ENCODE measurements around the gene ANKRD13B. TPM values are rescaled to one million over a fixed set of nuclear protein-coding genes. Genes with fewer than 3 reads are reported as not detected.

The ANKRD13B gene
- total and polyA plus RNA-seq, 2 donors (not counting 1 experiment from before 2014, with no cell fraction given), result 1.6 to 2.8 TPM

- intact Hi-C loops (cut with micrococcal nuclease), result no loop called here
- peaks cover 68% of the 10 kb centered on the region for H3K79me2 ChIP-seq (ENCODE audit: control insufficient read depth, insufficient read depth, low read length)
- H3K4me2 ChIP-seq (replicated peaks; ENCODE audit: low read depth, low read length, poor library complexity, severe bottlenecking), result no peak overlapping the region
- H3K9ac ChIP-seq (ENCODE audit: low read length), result no peak overlapping the region
- 97% methylated on average over 11 of the region's 13 CpGs for WGBS (ENCODE audit: insufficient coverage)
- H3K4me3 ChIP-seq (ENCODE audit: control extremely low read depth in 1 of 5, extremely low read depth in 1 of 5, insufficient read depth in 1 of 5, low read depth in 2 of 5, low read length in 4 of 5), result no peak overlapping the region
- DNase-seq (peak; percentile 4), ATAC-seq (ENCODE audit: low read depth) (no peak)
- H3K9me3 ChIP-seq (ENCODE audit: control extremely low read depth in 1 of 3, control insufficient read depth in 2 of 3, insufficient read depth in 1 of 3, low read length in 2 of 3), result no peaks in the 10 kb centered on the region
- Mint-ChIP-seq H3K9me3 (ENCODE audit: insufficient read depth) (no peaks in the 10 kb centered on the region), H3K27ac (no peak overlapping the region), H3K27me3 (no peaks in the 10 kb centered on the region), H3K4me1 (peaks cover 45% of the 10 kb centered on the region), H3K4me3 (no peak overlapping the region)
- peaks cover 0 to 38% of the 10 kb centered on the region in 2 experiments for H3K36me3 ChIP-seq (replicated peaks in 1 of 2; ENCODE audit: control extremely low read depth in 1 of 2, control insufficient read depth in 1 of 2, extremely low read depth in 1 of 2, insufficient read depth in 2 of 2, low read length in 1 of 2)
- POLR2A ChIA-PET, result no interaction called here
- no peak for TF ChIP-seq EZH2 (IDR thresholded peaks at IDR 0.05; ENCODE audit: borderline replicate concordance, insufficient read depth, low read depth, low read length, poor library complexity, severe bottlenecking)
- TF ChIP-seq, protein P1, sequence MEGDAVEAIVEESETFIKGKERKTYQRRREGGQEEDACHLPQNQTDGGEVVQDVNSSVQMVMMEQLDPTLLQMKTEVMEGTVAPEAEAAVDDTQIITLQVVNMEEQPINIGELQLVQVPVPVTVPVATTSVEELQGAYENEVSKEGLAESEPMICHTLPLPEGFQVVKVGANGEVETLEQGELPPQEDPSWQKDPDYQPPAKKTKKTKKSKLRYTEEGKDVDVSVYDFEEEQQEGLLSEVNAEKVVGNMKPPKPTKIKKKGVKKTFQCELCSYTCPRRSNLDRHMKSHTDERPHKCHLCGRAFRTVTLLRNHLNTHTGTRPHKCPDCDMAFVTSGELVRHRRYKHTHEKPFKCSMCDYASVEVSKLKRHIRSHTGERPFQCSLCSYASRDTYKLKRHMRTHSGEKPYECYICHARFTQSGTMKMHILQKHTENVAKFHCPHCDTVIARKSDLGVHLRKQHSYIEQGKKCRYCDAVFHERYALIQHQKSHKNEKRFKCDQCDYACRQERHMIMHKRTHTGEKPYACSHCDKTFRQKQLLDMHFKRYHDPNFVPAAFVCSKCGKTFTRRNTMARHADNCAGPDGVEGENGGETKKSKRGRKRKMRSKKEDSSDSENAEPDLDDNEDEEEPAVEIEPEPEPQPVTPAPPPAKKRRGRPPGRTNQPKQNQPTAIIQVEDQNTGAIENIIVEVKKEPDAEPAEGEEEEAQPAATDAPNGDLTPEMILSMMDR (IDR thresholded peaks at IDR 0.05), result no peak
- CTCF ChIA-PET, result interaction anchor here (1.8 to 24.3 kb wide), 2 partner anchors 10 to 29 kb away, joined by 10 to 336 read pairs; partner anchors contain the start of gene ANKRD13B
- H3K4me1 ChIP-seq (ENCODE audit: control insufficient read depth in 2 of 2, insufficient read depth in 2 of 2, low read length in 2 of 2), result peaks cover 28 to 35% of the 10 kb centered on the region in 2 donors
- no peak overlapping the region for H2AFZ ChIP-seq (ENCODE audit: insufficient read depth, low read depth, low read length, poor library complexity, severe bottlenecking)
- H3K27ac ChIP-seq (ENCODE audit: low read length in 2 of 2), result no peak overlapping the region
- H3K27me3 ChIP-seq (replicated peaks in 1 of 4; ENCODE audit: control extremely low read depth in 1 of 4, control insufficient read depth in 3 of 4, insufficient read depth in 4 of 4, low read length in 3 of 4), result no peaks in the 10 kb centered on the region
- H4K20me1 ChIP-seq (ENCODE audit: control insufficient read depth, insufficient read depth, low read length, poor library complexity, severe bottlenecking), result peaks cover 47% of the 10 kb centered on the region
These were observed 10.2 kb upstream of the ANKRD13B start for GRCh38 chr17:29582772-29583171.

GRCh38 chr17:29583324-29584248 lies 9.3 kb upstream of the ANKRD13B start:
- WGBS (ENCODE audit: insufficient coverage), result 73% methylated on average over 16 of the region's 16 CpGs
- H3K27ac Mint-ChIP-seq, result peak overlapping the region; percentile 71
- H3K4me1 Mint-ChIP-seq, result peaks cover 51% of the 10 kb centered on the region
- Histone ChIP-seq H3K79me2 (ENCODE audit: control insufficient read depth, insufficient read depth, low read length) (peaks cover 74% of the 10 kb centered on the region), H3K4me1 (ENCODE audit: control insufficient read depth in 2 of 2, insufficient read depth in 2 of 2, low read length in 2 of 2) (peaks cover 35 to 43% of the 10 kb centered on the region in 2 donors), H3K27me3 (replicated peaks in 1 of 4; ENCODE audit: control extremely low read depth in 1 of 4, control insufficient read depth in 3 of 4, insufficient read depth in 4 of 4, low read length in 3 of 4) (no peaks in the 10 kb centered on the region), H3K36me3 (replicated peaks in 1 of 2; ENCODE audit: control extremely low read depth in 1 of 2, control insufficient read depth in 1 of 2, extremely low read depth in 1 of 2, insufficient read depth in 2 of 2, low read length in 1 of 2) (peaks cover 0 to 31% of the 10 kb centered on the region in 2 experiments), H3K27ac (ENCODE audit: low read length in 2 of 2) (no peak overlapping the region), H3K4me2 (replicated peaks; ENCODE audit: low read depth, low read length, poor library complexity, severe bottlenecking) (peak overlapping the region; percentile 69), H2AFZ (ENCODE audit: insufficient read depth, low read depth, low read length, poor library complexity, severe bottlenecking) (no peak overlapping the region), H3K4me3 (ENCODE audit: control extremely low read depth in 1 of 5, extremely low read depth in 1 of 5, insufficient read depth in 1 of 5, low read depth in 2 of 5, low read length in 4 of 5) (no peak overlapping the region), H4K20me1 (ENCODE audit: control insufficient read depth, insufficient read depth, low read length, poor library complexity, severe bottlenecking) (peaks cover 56% of the 10 kb centered on the region), H3K9ac (ENCODE audit: low read length) (no peak overlapping the region), H3K9me3 (ENCODE audit: control extremely low read depth in 1 of 3, control insufficient read depth in 2 of 3, insufficient read depth in 1 of 3, low read length in 2 of 3) (no peaks in the 10 kb centered on the region)
- DNase-seq, result no peak
- ATAC-seq (ENCODE audit: low read depth), result no peak
- TF ChIP-seq EZH2 (IDR thresholded peaks at IDR 0.05; ENCODE audit: borderline replicate concordance, insufficient read depth, low read depth, low read length, poor library complexity, severe bottlenecking), result no peak
- TF ChIP-seq, protein P1 (IDR thresholded peaks at IDR 0.05), result no peak
- H3K9me3 Mint-ChIP-seq (ENCODE audit: insufficient read depth), result no peaks in the 10 kb centered on the region
- H3K4me3 Mint-ChIP-seq, result peak overlapping the region; percentile 56
- intact Hi-C loops (cut with micrococcal nuclease), result no loop called here
- ChIA-PET POLR2A (no interaction called here), CTCF (interaction anchor here (0.5 to 24.3 kb wide), 4 partner anchors 9 to 28 kb away, joined by 3 to 336 read pairs (median 14); partner anchors contain the start of gene ANKRD13B)
- H3K27me3 Mint-ChIP-seq, result no peaks in the 10 kb centered on the region
